Osteocyte (in vitro differentiated cells): Measurements from ENCODE around the gene SF3B3. TPM values are rescaled to one million over a fixed set of nuclear protein-coding genes. Genes with fewer than 3 reads are reported as not detected.
A peak's percentile ranks its signal among the peaks of the same experiment; 100 is the strongest.
"Not testable (repeated sequence)": the region's sequence is repeated elsewhere in the genome, so short reads cannot be mapped to it uniquely, and the experiment has no call there.

Experiments used
- DNase-seq: peaks from one replicate; pipeline ENCODE4 v3.0.0; 2021; ENCODE audit warnings: mixed read lengths; ENCODE audit not compliant: unreplicated experiment; ENCODE audit errors: extremely low spot score
- H3K27ac Mint-ChIP-seq: one replicate; pipeline ENCODE4 v1.8.0; 2021; ENCODE audit warnings: mild to moderate bottlenecking, mixed read lengths; ENCODE audit not compliant: unreplicated experiment
- H3K27me3 Mint-ChIP-seq: one replicate; pipeline ENCODE4 v1.8.0; 2021; ENCODE audit warnings: mixed read lengths; ENCODE audit not compliant: unreplicated experiment
- H3K36me3 Mint-ChIP-seq: one replicate; pipeline ENCODE4 v1.8.0; 2021; ENCODE audit warnings: mixed read lengths; ENCODE audit not compliant: unreplicated experiment
- H3K4me1 Mint-ChIP-seq: one replicate; pipeline ENCODE4 v1.8.0; 2021; ENCODE audit warnings: mixed read lengths; ENCODE audit not compliant: unreplicated experiment
- H3K4me3 Mint-ChIP-seq: one replicate; pipeline ENCODE4 v1.8.0; 2021; ENCODE audit warnings: mild to moderate bottlenecking, moderate library complexity, mixed read lengths; ENCODE audit not compliant: unreplicated experiment
- H3K9me3 Mint-ChIP-seq: one replicate; pipeline ENCODE4 v1.8.0; 2021; ENCODE audit warnings: mixed read lengths; ENCODE audit not compliant: unreplicated experiment
- total RNA-seq: library from RNA; stranded (reverse); gene quantifications from 2 replicates; pipeline ENCODE4 v1.2.1, GENCODE V29; 2021
- TF ChIP-seq, protein P1 (sequence below): fragments of 200-600 bp; sonication (generic); IDR thresholded peaks from 2 replicates; pipeline ENCODE4 v1.5.0; 2021; ENCODE audit warnings: antibody characterized with exemption, mild to moderate bottlenecking, moderate library complexity

SF3B3 gene
- total RNA-seq, 1 donor from 2014 or later, result 307 TPM

DNA sequence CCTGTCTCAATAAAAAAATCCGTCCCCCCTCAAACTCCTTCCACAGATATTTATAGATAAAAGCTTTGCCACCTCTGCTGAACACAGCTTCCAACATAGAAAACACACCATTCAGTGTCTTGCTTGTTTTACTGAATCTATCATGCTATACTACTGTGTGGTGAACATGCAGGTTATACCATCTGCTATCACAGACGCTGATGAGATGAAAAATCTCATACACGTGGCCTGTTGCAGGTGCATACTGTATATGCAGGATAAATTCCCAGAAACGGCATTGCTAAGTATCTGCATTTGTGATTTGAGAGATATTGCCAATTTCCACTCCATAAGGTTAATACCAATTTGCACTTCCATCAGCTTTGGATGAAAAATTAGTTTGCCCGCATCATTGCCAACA, 92.3 kb downstream of the SF3B3 start:
- DNase-seq, result no peak
- Mint-ChIP-seq H3K9me3 (no peaks in the 10 kb centered on the region), H3K4me3 (no peak overlapping the region)

DNA sequence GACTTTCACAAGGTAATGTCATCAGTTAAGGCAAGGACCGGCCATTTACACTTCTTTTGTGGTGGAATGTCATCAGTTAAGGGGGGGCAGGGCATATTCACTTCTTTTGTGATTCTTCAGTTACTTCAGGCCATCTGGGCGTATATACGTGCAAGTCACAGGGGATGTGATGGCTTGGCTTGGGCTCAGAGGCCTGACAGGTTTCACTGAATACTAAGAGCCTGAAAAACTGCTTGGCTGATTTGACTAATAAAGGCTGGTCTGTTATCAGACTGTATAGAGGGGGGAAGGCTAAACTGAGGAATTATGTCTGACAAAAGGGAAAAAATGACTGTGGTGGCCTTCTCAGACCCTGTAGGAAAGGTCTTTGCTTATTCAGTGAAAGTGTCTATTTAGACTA, 98.2 kb downstream of the SF3B3 start:
- H3K36me3 Mint-ChIP-seq, DNase-seq, H3K4me3 Mint-ChIP-seq, H3K9me3 Mint-ChIP-seq: not testable (repeated sequence)
- peak overlapping the region; percentile 14 for H3K27ac Mint-ChIP-seq
- H3K4me1 Mint-ChIP-seq, result peaks cover 23% of the 10 kb centered on the region
- peaks cover 27% of the 10 kb centered on the region for H3K27me3 Mint-ChIP-seq

More for the DNA sequence above, 92.3 kb downstream of the SF3B3 start:
- peaks cover 15% of the 10 kb centered on the region for H3K4me1 Mint-ChIP-seq
- peaks cover 6% of the 10 kb centered on the region for H3K36me3 Mint-ChIP-seq
- peaks cover 8% of the 10 kb centered on the region for H3K27me3 Mint-ChIP-seq
- TF ChIP-seq, protein P1, sequence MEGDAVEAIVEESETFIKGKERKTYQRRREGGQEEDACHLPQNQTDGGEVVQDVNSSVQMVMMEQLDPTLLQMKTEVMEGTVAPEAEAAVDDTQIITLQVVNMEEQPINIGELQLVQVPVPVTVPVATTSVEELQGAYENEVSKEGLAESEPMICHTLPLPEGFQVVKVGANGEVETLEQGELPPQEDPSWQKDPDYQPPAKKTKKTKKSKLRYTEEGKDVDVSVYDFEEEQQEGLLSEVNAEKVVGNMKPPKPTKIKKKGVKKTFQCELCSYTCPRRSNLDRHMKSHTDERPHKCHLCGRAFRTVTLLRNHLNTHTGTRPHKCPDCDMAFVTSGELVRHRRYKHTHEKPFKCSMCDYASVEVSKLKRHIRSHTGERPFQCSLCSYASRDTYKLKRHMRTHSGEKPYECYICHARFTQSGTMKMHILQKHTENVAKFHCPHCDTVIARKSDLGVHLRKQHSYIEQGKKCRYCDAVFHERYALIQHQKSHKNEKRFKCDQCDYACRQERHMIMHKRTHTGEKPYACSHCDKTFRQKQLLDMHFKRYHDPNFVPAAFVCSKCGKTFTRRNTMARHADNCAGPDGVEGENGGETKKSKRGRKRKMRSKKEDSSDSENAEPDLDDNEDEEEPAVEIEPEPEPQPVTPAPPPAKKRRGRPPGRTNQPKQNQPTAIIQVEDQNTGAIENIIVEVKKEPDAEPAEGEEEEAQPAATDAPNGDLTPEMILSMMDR, result no peak
- no peak overlapping the region for H3K27ac Mint-ChIP-seq

Other genes starting within 250 kb of the SF3B3 start
- gene AARS1, start 234.3 kb upstream of the SF3B3 start, total RNA-seq, result 297 and 313 TPM in 2 replicates
- 30.0 and 37.1 TPM in 2 replicates for gene DDX19B, start 224.6 kb upstream of the SF3B3 start, total RNA-seq
- gene DDX19A, start 176.9 kb upstream of the SF3B3 start, total RNA-seq, result 47.0 and 52.3 TPM in 2 replicates
- 66.5 and 67.6 TPM in 2 replicates for gene ST3GAL2, start 84.7 kb upstream of the SF3B3 start, total RNA-seq
- gene FCSK, start 69.2 kb upstream of the SF3B3 start, total RNA-seq, result 16.8 and 18.4 TPM in 2 replicates
- 69.9 and 75.8 TPM in 2 replicates for gene COG4, start 262 bp upstream of the SF3B3 start, total RNA-seq
- 12.7 and 14.3 TPM in 2 replicates for gene IL34, start 122.7 kb downstream of the SF3B3 start, total RNA-seq
- 156 and 169 TPM in 2 replicates for gene MTSS2, start 162.2 kb downstream of the SF3B3 start, total RNA-seq